IPS-NIHi11 (cell line): ENCODE results near the gene CRYL1.

ENCODE experiments used
- DNase-seq: peaks from one replicate; pipeline ENCODE4 v3.0.0; 2012; ENCODE audit warnings: mixed read lengths, low spot score

Gene CRYL1

DNA sequence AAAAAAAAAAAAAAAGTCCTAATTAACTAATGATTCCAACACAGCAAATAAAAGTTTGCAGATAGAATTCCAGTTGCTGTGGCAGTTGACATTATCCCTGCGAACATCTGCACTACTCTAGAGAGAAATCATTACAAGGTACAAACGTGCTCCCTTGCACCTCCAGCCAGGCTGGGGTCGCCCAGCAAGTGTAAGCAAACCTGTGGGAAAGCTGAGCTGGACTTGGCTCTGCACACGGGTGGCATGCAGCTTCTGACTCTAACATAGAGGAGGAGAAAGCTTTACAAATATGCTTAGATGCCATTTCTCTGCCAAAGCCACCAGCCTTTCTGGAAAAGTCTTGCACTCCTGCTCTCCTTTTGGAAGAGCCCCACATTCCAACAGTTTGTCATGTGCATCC, 103.3 kb downstream of the CRYL1 start:
- DNase-seq: no peak

DNA sequence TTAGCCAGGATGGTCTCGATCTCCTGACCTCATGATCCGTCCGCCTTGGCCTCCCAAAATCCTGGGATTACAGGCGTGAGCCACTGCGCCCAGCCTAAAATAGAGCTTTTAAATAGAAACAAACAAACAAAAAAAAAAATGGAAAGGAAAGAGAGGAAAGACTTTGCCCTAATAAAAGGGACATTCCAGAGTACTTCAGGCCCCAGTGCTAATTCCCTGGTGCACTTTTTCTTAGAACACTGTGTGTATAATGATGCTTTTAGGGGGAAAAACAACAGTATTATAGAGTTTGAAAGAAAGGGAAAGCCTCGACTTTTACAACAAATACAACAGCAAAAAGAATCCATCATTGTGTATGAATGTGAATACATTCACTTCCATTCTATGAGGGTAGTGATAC, 104.7 kb downstream of the CRYL1 start:
- no peak for DNase-seq

GRCh38 chr13:20418953-20419352, 106.7 kb downstream of the CRYL1 start:
- DNase-seq: no peak

DNA sequence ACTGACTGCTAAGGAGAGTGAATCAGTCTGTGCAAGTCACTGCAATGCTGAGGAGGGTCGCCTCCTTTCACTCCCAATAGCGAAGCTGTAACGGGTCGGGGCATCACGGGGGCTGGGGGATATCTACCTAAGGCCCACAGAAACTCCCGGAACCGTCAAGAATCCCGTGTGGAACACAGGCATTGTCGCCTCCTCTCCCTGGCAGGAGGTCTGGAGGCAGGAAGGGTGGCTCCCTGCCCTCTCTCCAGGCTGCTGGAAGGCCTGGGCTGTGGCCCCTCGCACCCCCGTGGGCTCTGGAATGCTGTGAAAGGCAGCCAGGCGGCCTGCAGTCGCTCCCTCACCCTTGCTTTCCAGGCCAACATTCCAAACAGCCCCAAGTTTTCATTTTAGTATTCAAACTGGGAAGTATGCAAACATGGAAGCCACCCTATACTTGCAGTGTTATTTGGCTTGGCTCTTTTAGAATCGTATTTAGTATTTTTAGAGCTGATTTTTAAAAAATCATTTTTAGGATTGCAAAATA, 109.4 kb downstream of the CRYL1 start:
- no peak for DNase-seq

- DNase-seq: no peak
Observed at GRCh38 chr13:20415694-20416107, 110.0 kb downstream of the CRYL1 start.

DNA sequence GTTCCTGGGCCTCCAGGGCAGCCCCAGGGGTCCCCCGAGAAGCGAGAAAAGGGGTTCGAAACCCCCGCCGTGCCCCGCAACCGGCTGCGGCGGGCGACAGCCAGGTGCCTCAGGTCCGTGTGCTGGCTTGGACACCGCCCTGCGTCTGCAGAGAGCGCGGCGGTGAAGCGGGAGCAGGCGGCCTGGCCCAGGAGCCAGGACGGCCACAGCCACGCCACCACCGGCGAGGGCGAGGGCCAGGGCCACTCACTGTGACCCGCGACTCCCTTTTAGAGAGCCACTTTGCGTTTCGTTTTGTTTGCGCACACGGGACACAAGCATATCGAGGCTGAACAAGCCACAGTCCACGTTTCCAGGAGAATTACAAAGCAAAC, 110.4 kb downstream of the CRYL1 start:
- no peak for DNase-seq

GRCh38 chr13:20414546-20415305, 110.9 kb downstream of the CRYL1 start:
- DNase-seq: peak; percentile 28

DNA sequence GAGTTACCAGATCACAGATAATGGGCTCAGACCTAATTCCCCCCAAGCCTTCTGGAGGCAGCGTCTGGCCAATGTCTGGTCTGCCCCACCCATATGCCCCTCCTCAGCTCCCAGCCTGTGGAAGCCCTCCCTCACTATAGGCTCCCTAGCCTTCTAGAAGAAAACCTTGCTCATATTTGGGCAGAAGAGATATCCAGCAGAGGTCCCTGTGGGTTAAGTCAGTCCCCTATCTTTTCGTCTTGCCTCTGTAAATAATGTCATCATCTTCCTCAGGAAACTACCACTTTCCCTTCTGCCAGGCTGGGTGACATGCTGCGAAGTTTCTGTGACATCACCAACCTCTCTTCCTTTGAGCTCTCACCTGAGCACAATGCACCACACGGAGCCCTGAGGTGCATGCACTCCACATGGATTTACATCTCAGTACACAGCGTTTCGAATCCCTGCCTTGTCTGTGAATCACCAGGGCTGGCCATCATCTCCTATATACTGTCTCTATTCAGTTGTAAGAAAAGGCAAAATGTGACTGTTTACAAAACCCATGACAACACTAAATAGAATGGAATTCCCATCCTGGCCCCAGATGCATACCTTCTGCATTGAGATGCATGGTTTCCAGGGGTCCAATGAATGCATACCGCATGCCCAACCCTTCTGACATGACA, 112.8 kb downstream of the CRYL1 start:
- peak; percentile 33 for DNase-seq

GRCh38 chr13:20411638-20412342, 113.9 kb downstream of the CRYL1 start:
- DNase-seq: no peak

DNA sequence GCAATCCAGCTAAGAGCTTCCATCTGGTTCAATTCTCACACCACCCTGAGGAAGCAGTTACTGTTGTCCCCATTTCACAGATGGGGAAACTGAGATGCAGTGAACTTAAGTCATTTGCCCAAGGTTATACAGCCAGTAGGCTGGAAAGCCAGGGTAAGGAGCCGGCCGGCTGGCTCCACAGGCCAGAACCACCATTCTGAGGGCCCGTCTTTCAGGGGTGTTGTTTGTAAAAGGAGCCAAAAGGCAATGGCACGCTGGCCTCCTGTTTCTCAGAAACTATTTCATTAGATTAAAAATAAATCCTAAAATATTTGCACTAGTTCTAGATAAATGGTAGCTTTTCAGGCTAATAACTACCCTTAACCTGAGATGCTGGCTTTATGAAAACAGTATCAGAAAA, 114.9 kb downstream of the CRYL1 start:
- DNase-seq: no peak

- DNase-seq: no peak
Observed at GRCh38 chr13:20408181-20408580, 117.5 kb downstream of the CRYL1 start.

DNA sequence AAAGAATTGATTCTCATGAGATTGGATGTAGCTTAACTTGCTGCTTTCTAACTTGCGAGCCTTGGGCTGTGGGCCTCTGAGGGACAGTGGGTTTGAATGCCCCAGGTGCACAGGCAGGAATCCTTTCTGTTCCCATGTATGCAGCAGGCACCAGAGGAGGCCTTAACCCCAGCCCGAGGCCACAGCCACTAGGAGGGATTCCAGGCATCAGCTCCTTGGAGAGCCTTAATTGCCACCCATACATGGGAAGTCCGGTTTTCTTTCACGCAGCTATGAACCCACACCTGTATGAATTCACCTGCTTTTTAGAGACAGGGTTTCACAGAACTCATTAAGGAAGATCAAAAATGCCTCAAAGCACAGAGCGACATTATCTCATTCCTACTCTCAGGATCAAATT, 117.9 kb downstream of the CRYL1 start:
- DNase-seq: peak; percentile 22

DNA sequence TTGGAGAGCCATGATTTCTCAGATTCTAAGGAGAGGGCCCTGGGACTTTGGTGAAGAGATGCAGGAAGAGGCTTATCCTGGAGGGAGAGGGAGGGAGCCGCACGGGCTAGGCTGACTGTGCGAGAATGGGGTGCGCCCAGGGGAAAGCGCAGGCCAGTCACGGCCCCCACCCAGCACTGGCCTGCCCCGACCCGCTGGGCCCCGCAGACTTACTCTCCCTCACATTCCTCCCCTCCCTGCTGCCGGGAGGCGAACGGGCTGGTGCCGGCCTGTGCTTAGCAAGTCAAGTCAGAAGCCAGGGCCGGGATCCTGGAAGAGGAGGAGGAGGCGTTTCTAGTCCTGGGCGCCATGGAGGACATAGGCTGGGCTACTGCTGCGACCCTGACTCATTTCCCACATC, 120.0 kb downstream of the CRYL1 start:
- DNase-seq: peak; percentile 87

DNA sequence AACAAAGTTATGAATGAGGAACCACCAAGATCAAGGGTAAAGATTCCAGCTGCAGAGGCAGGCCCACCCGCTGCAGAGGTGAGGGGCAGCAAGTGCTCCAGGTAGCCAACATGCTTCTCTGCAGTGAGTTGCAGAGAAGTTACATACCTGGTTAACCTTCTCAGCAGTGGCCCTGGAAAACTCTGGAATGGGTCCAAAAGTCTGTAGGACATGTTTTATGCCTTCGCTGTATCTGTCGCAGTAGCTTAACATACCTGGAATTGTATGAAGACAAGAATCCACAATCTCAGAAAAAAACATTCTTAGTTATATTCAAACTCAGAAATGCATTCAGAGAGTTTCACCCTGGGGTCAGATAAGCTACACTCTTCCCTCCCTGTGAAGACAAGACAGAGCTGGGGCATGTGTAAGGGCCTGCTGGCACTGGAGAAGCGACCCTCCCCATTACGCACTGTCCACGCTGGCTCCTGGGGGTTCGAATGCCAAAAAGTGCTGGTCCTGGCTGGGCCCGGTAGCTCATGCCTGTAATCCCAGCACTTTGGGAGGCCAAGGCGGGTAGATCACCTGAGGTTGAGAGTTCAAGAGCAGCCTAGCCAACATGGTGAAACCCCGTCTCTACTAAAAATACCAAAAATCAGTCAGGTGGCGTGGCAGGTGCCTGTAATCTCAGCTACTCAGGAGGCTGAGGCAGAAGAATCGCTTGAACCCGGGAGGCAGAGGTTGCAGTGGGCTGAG, 121.0 kb downstream of the CRYL1 start:
- DNase-seq: no peak

GRCh38 chr13:20403826-20404225, 121.8 kb downstream of the CRYL1 start:
- DNase-seq: peak; percentile 19

DNA sequence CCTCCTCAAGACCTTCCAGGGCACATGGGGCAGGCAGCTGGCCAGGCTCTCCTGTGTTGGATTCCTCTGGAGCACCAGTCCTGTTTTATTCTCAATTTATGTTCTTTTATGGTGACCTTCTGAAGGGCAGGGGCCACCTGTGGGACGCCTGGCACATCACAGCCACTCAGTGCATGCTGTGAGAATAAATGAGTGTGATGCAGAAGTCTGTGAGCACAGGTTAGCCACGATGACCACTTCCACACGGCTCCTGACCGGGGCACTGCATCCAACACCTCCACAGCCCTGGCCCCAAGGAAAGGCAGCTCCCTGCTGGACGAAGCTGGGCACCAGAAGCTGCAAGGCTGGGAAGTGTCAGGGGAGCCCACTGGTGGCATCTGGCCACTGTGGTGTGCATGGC, 122.8 kb downstream of the CRYL1 start:
- DNase-seq: no peak

DNA sequence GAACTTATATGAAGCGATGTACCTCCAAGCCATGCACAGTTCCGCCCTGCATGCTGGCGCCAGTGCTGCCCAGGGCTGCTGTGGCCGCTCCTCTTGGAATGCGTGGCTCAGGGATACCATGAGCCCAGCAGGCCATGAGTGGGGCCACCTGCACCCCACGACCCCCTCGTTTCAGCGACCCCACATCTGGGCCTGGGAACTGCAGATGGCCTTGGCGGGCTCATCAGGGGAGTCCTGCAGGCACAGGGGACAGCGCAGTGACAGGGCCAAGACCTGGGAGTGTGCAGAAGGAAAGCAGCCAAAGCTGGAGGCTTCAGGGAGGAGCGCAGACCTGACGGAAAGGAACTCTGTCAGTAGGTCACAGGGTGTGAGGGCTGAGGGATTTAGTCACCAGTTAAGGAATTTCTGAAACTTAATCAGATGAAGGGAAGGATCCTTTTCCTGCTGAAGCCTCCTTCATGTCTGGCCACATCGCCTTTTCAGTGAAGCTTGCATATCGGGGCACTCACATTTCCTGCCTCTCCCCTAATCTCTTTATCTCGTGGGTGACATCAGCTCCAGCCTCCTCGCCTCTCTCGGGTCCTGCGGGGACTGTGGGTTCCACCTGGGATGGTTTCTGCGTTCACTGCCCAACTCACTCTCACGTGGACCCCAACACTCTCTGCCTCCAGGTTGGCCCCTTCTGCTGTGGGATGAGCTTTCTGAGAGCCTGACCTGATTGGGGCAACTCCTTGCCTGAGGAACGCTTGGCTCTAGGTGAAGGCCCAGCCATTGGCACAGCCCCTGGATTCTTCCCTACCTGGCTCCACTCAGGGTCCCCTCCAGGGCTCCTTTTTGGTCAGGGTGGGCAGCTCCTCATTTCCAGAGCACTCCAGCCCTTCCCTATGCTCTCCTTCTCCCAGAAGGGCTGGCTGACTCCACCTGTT, 123.5 kb downstream of the CRYL1 start:
- no peak for DNase-seq

DNA sequence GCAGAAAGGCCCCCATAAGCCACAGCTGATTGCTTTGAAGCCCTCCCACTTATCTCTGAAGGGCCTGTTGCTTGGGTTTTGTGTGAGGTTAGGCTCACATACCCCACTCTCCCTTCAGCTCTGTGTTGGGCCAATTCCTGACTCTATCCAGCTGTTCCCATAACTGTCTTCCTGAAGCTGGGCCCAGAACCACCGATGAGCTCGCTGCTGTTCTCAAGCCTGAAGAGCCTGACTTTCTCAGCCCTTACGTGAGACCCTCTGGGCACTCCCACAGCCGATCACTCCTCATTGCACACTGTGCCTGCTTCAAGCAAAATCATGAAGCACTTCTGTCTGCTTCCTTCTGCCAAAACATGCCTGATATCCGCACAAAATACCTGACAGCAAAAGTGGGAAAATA, 124.1 kb downstream of the CRYL1 start:
- DNase-seq: no peak

DNA sequence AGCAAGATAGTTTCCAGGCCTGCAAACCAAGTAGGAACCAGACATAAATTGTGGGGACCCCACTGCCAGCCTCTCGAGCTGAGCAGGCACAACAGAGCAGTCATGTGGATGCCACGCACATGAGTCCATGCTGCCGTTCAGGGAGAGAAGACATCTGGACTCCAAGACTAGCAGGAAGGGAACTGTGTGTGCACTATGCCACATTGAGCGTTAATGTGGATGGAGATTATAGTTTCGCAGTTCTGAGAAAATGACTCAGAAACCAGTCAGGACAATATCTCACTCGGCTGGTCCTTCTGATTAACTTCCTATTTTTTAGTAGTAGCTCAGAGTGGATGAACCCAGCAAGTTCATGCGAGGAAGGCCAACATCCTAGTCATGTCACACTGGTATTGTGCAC, 124.9 kb downstream of the CRYL1 start:
- DNase-seq: no peak

DNA sequence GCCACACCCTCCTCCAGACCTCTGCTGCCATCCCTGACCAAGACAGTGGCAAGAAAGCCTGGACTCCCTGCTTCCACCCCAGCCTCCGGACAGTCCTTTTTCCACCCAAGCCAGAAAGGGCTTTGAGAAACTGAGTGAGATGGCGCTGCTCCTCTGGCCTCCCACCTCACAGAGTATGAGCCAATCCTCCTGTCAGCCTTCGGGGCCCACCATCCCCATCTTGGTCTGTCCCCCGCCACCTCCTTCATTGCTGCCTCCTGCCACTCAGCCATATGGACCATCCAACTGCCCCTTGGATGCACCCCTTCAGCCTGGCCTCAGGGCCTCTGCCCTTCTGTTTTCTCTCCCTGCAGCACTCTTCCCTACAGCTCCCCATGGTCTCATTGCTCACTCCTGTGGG, 125.7 kb downstream of the CRYL1 start:
- DNase-seq: no peak

DNA sequence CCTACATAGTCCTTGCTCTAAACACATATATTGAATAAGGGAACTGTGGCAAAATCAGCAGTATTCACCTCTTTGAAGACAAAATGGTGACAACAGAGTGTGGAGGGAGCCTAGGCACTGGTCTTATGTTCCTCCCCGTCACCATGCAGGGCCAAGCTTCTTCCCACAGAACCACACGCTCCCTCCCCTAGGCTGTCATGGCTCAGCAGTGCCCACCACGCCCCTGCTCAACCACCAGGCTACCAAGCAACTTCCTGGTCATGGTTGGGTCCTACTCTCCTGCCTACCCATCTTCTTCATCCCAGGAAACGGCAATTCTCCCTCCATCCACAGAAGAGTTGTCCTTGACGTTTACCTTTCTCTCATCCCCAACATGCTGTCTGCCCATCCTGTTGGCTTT, 126.1 kb downstream of the CRYL1 start:
- no peak for DNase-seq
